PC-3 (cell line): Measurements from ENCODE around the gene CDK5.

Experiments
- EZH2 ChIP-seq: fragments of 300-600 bp; sonication (generic); IDR thresholded peaks from one replicate; pipeline ENCODE4 v1.6.1; 2017; ENCODE audit warnings: antibody characterized with exemption, mild to moderate bottlenecking, low read length; ENCODE audit not compliant: unreplicated experiment
- EZH2phosphoT487 ChIP-seq: fragments of 300-600 bp; sonication (generic); IDR thresholded peaks from 2 replicates; pipeline ENCODE4 v1.6.1; 2018; ENCODE audit warnings: mild to moderate bottlenecking, antibody characterized with exemption, low read length, borderline replicate concordance
- TF ChIP-seq, protein P1 (sequence below): fragments of 300-600 bp; sonication (generic); conservative IDR thresholded peaks from 2 replicates; pipeline ENCODE4 v1.5.1; 2017; ENCODE audit warnings: antibody characterized with exemption, low read depth, mild to moderate bottlenecking, low read length

DNA sequence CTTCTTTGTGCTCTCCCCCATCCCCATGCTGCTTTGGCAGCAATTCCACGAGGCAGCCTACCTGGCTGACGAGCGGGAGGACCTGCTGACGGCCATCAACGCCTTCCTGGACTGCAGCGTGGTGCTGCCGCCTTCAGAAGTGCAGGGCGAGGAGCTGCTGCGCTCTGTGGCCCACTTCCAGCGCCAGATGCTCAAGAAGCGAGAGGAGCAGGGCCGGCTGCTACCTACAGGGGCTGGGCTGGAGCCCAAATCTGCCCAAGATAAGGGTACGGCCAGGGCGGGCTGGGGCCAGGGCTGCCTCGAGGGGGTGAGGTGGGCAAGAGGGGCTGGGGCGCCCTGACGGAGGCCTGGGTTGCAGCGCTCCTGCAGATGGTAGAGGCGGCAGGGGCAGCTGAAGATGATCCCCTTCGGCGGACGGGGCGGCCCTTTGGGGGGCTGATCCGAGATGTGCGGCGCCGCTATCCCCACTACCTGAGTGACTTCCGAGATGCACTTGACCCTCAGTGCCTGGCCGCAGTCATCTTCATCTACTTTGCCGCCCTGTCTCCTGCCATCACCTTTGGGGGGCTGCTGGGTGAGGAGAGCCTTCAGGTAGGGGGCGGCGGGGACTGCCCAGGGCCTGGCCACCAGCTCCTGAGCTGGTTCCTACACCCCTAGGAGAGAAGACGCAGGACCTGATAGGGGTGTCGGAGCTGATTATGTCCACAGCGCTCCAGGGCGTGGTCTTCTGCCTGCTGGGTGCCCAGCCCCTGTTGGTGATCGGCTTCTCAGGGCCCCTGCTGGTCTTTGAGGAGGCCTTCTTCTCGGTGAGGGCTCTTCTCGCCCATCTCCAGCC, 13.6 kb upstream of the CDK5 start:
- TF ChIP-seq, protein P1, sequence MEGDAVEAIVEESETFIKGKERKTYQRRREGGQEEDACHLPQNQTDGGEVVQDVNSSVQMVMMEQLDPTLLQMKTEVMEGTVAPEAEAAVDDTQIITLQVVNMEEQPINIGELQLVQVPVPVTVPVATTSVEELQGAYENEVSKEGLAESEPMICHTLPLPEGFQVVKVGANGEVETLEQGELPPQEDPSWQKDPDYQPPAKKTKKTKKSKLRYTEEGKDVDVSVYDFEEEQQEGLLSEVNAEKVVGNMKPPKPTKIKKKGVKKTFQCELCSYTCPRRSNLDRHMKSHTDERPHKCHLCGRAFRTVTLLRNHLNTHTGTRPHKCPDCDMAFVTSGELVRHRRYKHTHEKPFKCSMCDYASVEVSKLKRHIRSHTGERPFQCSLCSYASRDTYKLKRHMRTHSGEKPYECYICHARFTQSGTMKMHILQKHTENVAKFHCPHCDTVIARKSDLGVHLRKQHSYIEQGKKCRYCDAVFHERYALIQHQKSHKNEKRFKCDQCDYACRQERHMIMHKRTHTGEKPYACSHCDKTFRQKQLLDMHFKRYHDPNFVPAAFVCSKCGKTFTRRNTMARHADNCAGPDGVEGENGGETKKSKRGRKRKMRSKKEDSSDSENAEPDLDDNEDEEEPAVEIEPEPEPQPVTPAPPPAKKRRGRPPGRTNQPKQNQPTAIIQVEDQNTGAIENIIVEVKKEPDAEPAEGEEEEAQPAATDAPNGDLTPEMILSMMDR, result no peak
- TF ChIP-seq EZH2 (no peak), EZH2phosphoT487 (no peak)
